Smooth muscle cell of the brain vasculature (primary cell): ENCODE results near the gene CCDC38.

ENCODE experiments used
- DNase-seq: peaks from one replicate; pipeline ENCODE4 v3.0.0-alpha.2; 2012; ENCODE audit warnings: low read depth, low spot score

Gene CCDC38

DNA sequence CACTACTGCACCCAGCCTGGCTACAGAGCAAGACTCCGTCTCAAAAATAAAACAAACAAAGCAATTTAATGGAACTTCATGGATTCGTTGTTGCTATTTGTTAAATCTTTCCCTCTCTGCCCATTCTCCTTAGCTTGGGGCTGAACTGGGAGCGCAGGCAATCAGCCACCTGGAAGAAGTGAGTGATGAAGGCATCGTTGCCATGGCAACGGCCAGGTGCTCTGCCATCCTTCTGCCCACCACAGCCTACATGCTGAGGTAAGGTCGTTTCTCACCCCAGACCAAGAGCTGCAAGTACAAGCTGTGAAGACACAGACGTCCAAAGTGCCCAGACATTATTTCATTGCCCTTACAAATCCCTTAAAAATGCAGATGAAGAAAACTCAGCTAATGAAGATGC lies 19.8 kb upstream of the CCDC38 start:
- DNase-seq = no peak

DNA sequence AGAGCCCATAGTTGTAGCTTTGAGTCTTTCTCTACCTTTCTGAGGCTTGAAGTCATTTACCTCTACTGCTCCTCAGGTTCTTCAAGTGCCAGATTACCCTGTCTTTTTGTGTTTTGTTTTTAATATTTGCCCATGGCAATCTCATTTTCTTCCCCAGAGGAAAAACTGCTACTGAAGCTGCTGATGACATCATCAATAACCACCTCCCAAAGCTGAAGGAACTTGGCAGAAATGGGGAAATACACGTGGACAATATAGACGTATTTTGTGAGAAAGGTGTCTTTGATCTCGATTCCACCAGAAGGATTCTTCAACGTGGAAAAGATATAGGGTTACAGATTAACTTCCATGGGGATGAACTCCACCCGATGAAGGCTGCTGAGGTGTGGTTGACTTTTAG lies 17.8 kb upstream of the CCDC38 start:
- DNase-seq = no peak

DNA sequence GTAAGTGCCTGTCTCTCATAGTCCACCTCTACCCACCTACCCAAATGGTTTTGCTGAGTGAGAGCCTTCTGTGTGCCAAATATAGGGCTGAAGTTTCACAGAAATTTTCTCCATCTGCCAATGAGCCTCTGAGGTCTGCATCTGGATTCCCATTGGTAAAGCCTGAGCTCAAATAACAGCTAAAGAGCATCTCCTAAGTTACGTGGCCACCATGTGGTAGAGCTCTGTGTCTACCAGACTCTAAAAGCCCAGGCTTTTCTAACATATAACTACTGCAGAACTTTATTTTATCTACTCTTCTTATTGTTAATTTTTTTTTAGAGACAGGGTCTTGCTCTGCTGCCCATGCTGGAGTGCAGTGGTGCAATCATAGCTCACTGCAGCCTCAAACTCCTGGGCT lies 16.7 kb upstream of the CCDC38 start:
- no peak for DNase-seq

DNA sequence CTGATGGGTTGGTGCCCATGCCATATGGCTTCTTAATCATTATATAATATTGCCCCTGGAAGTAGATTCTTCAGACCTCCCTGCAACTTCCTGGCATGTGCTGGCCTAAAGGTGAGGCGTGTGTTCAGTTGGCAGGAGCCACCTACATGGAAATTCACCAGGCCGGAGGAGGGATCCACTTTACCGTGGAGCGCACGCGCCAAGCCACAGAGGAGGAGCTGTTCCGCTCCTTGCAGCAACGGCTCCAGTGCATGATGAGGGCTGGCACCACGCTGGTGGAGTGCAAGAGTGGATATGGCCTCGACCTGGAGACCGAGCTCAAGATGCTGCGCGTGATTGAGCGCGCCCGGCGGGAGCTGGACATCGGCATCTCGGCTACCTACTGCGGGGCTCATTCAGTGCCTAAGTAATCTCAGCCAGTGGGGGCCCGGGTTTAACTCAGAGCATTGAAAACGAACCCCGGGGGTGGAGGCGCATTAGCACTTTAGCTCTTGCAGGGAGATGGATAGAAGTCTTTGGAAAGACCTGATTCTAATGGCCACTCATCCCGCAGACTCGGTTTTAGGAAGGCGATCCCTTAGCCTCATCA lies 14.2 kb upstream of the CCDC38 start:
- no peak for DNase-seq

DNA sequence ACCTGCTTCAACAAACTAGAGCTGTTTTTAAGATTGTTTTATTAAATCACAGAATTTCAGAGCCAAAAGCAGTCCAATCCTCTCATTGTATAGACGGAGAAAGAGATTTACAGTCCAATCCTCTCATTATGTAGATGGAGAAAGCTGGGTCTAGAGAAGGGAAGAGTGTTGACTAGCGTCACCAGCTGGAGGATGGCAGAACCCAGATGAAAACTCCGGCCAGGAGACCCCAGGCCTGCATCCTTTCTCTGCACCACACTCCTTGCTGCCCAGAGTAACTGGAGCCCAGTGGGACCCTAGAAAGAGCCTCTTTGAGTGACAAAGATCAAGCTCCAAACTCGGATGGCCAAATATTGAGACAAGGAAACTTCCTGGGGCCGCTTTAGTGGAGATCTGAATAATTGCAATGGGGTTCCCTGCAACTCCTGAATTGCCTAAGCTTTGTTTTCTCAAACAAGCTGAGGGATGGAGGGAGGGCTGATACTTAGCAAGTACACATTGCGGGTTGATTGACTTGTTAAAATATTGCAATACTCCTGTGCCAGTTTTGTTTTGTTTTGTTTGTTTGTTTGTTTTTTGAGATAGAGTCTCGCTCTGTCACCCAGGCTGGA lies 13.2 kb upstream of the CCDC38 start:
- no peak for DNase-seq

DNA sequence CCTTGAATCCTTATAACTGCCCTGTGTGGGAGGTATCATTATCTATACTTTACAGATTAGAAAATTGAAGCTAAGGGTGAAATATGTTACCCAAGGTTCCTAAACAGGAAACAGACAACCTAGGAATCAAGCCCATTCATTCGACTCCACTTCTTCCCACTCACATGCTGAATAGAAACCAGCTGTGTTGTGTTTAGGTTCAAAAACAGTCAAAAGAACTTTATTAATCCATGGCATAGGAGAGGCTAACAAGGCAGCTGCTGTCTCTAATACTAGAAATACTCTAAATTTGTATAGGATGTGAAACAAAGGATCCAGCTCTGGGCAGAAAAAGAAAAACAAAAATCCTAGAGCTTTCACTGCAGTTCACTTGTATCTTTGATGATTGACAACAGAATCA lies 10.6 kb upstream of the CCDC38 start:
- no peak for DNase-seq

DNA sequence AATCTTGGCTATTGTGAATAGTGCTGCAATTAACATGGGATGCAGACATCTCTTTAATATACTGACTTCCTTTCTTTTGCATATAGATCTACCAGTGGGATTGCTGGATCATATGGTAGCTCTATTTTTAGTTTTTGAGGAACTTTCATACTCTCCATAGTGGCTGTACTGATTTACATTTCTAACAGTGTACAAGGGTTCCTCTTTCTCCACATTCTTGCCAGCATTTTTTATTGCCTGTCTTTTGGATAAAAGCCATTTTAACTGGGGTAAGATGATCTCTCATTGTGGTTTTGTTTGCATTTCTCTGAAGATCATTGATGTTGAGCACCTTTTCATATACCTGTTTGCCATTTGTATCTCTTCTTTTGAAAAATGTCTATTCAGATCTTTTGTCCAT lies 9.1 kb upstream of the CCDC38 start:
- no peak for DNase-seq

DNA sequence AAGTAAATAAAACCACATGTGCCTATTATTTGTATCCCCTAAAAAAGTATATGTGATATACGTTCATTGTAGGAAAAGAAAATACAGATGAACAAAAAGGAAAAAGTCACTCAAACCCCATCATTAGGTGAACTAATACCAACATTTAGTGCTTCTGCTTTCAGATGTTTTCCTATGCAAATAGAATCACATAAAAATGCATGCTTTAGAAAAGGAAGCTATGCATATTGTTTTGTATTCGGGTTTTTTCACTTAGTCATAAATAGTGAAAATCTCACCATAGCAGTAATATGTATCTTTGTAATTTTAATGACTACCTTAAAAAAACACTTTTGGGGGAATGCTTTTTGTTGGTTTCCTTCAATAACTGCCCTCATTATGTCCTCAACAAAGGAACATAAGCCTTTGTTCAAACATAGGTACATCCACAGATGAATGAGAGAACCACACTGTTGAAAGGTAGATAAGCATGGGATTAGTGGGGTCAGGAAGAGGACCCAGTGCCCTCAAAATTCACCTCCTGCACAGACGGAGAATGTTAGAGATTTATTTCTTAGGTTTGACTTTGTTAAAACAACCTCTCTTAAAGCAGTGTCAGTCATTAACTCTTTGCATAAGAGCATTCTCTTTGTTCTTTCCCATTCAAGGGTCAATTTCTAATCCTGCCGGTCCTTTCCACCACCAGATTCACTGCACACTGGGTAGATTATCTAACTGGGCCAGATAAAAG lies 7.2 kb upstream of the CCDC38 start:
- no peak for DNase-seq

DNA sequence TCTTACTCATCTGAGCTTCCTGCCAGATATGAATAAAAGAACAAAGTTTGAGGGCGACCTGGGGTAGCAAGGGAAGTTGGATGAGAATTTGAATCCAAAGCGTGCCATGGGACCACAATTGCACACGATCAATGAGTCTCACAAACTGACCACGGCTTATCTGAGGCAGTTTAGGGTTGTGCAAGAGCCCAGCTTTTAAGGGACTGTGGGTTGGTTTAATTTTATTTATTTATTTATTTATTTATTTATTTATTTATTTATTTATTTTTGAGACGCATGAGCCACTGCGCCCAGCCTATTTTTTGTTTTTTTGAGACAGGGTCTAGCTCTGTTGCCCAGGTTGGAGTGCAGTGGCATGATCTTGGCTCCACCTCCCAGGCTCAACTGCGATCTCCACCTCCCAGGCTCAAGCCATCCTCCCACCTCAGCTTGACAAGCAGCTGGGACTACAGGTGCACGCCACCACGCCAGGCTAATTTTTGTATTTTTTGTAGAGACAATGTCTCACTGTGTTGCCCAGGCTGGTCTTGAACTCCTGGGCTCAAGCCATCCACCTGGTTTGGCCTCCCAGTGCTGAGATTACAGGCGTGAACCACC lies 1.8 kb upstream of the CCDC38 start:
- DNase-seq = no peak

DNA sequence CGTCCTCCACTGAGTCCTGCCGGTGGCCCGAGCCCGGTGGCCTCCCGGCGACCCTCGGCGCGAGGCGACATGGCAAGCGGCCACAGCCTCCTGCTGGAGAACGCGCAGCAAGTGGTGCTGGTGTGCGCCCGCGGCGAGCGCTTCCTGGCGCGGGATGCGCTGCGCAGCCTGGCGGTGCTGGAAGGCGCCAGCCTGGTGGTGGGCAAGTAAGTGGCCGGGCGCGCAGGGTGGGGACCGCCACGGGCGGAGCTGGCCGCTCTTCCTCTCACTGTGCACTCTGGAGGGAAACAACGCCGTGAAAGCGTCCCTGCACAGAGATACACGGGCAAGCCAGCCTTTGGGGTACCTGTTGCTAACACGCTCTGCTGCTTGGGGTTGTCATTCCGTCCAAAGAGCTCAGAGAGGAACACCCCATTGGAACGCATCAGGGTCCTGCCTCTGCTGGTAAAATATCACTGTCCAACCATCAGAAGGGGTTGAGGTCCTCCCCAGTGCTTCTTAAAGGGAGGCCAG lies 972 bp upstream of the CCDC38 start, which contains the start of gene AMDHD1:
Gene AMDHD1, plus strand, starts transcription at position 2 of the 513 bp plus-strand sequence. Its CDS starts 68 bp downstream, at position 70.
- no peak for DNase-seq

DNA sequence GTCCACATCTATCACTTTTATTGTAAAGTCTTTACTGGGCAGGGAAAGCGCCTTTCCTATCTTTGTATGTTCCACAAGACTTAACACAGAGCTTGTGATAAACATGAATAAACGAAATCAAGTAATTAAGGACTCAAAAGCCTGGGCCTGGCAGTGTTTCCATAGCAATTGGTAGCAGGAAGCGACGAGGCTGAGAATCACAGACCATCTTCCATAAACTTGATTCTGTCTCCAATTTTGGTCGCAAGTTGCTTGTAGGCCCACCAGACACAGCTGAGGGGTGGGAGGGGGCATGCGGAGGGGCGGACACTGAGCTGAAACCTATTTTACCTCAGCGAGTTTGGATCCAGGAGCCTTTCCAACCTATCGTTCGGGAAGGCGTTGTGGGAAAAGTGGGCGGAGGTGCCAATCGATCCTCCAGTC lies 302 bp downstream of the CCDC38 start:
- no peak for DNase-seq

DNA sequence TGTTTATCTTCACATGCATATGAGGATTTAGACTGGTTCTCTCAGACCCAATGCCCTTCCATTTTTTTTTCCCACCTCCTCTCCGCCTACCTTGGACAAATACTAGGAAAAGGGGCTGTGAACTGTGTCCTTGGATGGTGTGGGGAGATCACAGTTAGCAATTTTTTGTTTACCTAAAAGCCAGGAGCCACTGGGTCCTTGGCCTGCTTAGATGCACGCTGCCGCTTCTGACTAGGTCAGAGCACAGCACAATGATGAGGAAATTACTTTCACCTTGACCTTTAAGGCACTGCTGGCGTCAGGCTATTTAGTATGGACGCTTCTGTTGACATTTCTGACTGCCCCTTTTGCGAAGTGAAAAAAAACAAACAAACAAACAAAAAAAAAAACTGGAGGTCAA lies 1.9 kb downstream of the CCDC38 start:
- DNase-seq = no peak

DNA sequence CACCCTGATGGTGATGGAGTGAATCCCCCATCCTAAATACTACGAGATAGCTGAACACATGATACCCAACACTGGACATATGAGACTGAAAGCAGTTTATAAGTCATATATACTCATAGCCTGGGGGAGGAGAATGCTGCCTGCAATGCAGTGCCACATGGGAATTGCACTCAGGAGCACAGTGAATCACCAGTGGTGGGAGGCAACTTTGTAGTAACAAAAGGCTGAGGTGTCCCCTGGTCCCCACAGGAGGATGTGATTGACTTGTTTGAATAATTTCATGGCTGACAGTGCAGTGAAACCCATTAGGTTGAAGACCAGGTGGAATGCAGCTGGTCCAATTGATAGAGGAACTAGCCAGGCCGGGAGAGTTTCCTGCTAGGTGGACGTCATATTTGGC lies 20.2 kb downstream of the CCDC38 start:
- DNase-seq = no peak

DNA sequence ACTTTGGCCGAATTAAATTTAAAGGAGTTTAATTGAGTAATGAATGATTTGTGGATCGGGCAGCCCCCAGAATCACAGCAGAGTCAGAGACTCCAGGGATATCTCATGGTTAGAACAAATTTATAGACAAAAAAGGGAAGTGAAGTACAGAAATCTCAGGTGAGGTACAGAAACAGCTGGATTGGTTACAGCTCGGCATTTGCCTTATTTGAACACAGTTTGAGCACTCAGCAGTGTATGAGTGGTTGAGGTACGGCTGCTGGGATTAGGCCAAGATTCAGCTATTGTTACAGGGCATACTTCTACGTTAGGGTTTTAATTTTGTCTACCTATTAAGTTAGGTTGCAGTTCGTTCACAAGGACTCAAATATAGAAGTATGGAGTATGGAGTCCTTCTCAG lies 23.3 kb downstream of the CCDC38 start:
- no peak for DNase-seq

DNA sequence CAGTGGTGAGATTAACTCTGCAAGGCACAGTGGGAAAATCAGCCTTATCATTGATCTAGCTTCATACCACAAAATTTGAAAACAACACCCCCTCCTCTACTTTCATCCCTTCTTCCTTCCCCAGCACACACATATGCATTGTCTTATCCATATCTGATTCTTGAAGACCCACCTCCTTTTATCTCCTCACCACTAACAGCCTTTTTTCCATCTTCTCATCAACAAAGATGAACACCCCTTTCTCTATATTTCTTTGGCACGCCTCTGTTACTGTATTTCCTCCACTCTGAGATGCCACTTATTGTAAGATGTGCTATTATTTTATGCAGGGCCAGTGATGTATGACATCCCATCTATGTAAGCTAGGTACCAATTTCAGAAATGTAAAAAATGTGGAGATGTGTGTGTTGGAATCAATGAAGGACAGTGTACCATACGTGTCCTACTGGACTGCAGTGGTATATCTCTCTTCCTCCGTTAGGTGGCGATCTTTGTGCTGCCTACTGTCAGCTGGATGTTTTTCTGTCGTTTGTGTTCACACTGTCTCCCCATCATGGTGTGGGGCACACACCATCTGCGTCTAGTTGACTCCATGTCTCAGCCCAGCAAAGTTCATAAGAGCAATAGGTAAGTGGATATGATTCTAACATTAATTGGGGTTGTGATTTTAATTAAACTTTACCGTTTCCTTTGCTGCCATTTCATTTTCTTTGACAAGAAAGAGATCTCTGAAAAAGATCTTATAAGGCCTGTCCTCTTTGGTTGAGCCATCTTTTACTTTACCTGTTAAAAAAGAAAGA lies 24.0 kb downstream of the CCDC38 start:
- no peak for DNase-seq

DNA sequence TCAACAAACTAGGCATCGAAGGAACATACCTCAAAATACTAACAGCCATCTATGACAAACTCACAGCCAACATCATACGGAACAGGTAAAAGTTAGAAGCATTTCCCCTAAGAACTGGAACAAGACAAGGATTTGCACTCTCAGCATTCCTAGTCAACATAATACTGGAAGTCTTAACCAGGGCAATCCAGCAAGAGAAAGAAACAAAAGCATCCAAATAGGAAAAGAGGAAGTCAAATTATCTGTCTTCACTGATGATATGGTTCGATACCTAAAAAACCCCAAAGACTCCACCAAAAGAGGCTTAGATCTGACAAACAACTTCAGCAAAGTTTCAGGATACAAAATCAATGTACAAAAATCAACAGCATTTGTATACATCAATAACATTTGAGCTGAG lies 32.5 kb downstream of the CCDC38 start:
- no peak for DNase-seq

DNA sequence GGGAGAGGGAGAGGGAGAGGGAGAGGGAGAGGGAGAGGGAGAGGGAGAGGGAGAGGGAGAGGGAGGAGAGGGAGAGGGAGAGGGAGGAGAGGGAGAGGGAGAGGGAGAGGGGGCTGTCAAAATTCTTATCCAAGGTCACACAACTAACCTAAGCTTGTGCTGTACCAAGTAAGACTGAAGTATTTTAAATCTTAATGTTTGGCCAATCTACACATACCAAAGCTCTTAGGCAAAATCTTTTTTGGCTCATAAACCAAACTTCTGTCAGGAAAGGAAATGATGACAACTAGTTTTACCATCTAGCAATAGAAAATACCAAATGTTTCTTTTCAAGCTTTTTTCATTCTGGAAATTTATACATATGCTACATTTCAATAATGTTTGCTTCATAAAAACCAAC lies 33.8 kb downstream of the CCDC38 start:
- DNase-seq = no peak

DNA sequence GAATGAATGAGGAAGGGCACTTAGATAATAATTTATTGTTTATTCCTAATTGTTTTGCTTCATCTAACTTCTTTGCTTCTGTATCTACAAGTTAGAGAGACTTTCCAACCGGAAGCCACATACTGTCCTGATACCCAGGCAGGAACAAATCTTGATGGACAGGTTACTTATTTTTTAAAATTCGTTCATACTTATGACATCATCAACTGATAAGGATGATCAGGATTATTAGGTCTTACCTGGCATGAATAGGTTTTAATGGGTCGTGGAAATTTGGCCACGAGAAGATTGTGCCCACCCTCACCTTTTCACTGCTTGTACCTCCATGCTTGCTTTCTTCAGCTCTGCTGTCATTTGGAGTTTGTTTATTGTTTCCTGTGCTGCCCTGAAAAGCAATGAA lies 44.3 kb downstream of the CCDC38 start:
- DNase-seq = no peak

DNA sequence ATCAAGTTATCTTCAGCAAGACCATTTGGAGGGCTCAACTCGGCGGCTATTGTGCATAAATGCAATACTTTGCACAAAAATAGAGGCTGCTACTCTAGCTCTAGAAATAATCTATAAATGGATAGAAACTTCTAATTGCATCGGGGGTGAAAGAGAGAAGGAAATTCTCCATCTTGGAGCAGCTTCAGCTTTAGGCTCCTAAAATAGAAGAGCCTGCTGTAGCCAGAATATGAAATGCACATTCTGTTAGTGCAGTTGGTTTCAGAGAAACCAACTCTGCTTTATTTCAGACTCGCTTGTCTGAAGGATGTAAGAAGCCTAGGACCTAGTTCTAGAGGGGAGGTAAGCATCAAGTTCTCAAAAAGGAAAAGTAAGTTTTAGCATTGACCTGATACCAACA lies 45.6 kb downstream of the CCDC38 start:
- no peak for DNase-seq

DNA sequence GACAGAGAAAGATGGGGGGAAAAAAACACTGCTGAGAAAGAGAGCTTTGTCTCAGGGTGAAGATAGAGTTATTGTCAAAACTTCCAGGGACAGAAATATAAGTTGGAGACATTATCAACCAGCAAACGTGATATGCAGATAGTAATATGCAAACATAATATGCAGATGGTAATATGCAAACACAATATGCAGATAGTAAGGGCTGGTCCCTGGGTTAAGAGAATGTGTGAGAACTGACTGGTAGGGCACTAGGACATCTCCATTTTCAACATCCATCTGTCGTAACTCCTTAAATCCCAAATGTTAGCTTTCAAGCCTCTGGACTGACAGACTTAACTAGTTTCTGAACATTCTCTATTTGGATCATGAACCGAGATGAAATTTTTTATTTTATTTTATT lies 51.5 kb downstream of the CCDC38 start:
- DNase-seq = no peak

DNA sequence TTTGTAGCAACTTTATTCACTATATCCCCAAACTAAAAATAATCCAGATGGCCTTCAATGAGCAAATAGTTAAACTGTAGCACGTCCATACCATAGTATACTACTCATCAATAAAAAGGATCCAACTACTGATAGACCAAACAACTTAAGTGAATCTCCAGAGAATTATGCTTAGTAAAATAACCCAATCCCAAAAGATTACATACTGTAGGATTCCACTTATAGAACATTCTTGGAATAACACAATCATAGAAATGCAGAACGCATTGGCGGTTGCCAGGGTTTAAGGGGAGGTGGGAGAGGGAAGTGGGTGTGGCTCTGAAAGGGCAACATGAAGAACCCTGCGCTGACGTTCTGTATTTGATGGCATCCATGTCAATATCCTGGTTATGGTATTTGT lies 55.1 kb downstream of the CCDC38 start:
- no peak for DNase-seq

DNA sequence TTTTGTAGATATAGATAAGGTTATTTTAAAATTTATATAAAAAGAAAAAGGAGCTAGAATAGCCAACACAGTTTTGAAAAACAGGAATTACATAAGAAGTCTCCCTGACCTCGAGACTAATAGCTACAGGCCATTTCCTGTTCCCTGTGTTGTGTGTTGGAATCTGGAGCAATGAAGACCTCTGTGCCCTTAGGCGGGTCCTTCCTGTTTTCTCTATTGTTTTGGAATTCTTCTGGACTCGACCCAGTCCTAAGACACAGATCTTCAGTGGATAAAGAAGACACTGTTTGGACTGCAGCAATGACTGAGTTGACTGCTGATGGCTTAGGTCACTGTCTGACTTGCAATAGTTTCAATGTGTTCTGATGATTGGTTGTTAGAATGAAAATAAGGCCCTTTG lies 57.4 kb downstream of the CCDC38 start:
- no peak for DNase-seq
